IMR-90 (cell line): ENCODE measurements around the gene BCDIN3D.

Experiments used
- CTCF ChIP-seq: conservative IDR thresholded peaks from 2 replicates; pipeline ENCODE4 v1.5.1; 2012; ENCODE audit warnings: mild to moderate bottlenecking, low read depth, low read length, improper control_type of control experiment
- MXI1 ChIP-seq: IDR thresholded peaks from 2 replicates; pipeline ENCODE4 v1.6.1; 2012; ENCODE audit warnings: low read depth, mild to moderate bottlenecking, low read length, moderate library complexity, borderline replicate concordance
- POLR2A ChIP-seq: IDR thresholded peaks from 2 replicates; pipeline ENCODE4 v1.6.1; 2012; ENCODE audit warnings: mild to moderate bottlenecking, low read depth, low read length
- RFX5 ChIP-seq: IDR thresholded peaks from 2 replicates; pipeline ENCODE4 v1.8.0; 2012; ENCODE audit warnings: low read depth, mild to moderate bottlenecking, low read length, moderate library complexity

GRCh38 chr12:49864798-49865090 is 21.8 kb upstream of the BCDIN3D start:
- TF ChIP-seq CTCF (no peak), MXI1 (no peak), POLR2A (no peak), RFX5 (no peak)
